Stimulated activated CD8-positive, alpha-beta memory T cell treated with anti-CD3 and anti-CD28 coated beads, Interleukin-12 subunit alpha, Interleukin-12 subunit beta, amount 100 ng/mL, for 1 hour (primary cell): ENCODE measurements around the gene SYT8.

ENCODE experiments used
- DNase-seq: peaks from one replicate; pipeline ENCODE4 v3.0.0-alpha.2; 2020; ENCODE audit warnings: low read depth

SYT8 gene

GRCh38 chr11:1860108-1860507, 25.3 kb downstream of the SYT8 start:
- DNase-seq, result no peak

- no peak for DNase-seq
Measured at GRCh38 chr11:1861435-1862411, 26.9 kb downstream of the SYT8 start.

- DNase-seq, result no peak
Measured at GRCh38 chr11:1862588-1863351, 28.0 kb downstream of the SYT8 start.

GRCh38 chr11:1863352-1864216, 28.8 kb downstream of the SYT8 start:
- no peak for DNase-seq

GRCh38 chr11:1864231-1864630, 29.4 kb downstream of the SYT8 start:
- DNase-seq, result no peak

GRCh38 chr11:1864831-1865665, 30.3 kb downstream of the SYT8 start:
- no peak for DNase-seq

GRCh38 chr11:1866226-1866625, 31.4 kb downstream of the SYT8 start:
- no peak for DNase-seq

GRCh38 chr11:1866776-1867175, 32.0 kb downstream of the SYT8 start:
- no peak for DNase-seq

GRCh38 chr11:1867381-1867780, 32.6 kb downstream of the SYT8 start:
- DNase-seq, result no peak

GRCh38 chr11:1868056-1868635, 33.4 kb downstream of the SYT8 start:
- DNase-seq, result no peak

GRCh38 chr11:1868636-1869291, 34.0 kb downstream of the SYT8 start:
- DNase-seq, result no peak

GRCh38 chr11:1869427-1870325, 34.9 kb downstream of the SYT8 start:
- DNase-seq, result no peak

GRCh38 chr11:1870326-1870696, 35.5 kb downstream of the SYT8 start:
- no peak for DNase-seq

- DNase-seq, result no peak
Measured at GRCh38 chr11:1870721-1871466, 36.1 kb downstream of the SYT8 start.

GRCh38 chr11:1871531-1871930, 36.7 kb downstream of the SYT8 start:
- no peak for DNase-seq

- DNase-seq, result no peak
Measured at GRCh38 chr11:1872267-1872985, 37.6 kb downstream of the SYT8 start.

- no peak for DNase-seq
Measured at GRCh38 chr11:1873048-1873812, 38.4 kb downstream of the SYT8 start.
